ENCODE data around the gene FRMD1. TPM values are rescaled to one million over a fixed set of nuclear protein-coding genes. Genes with fewer than 3 reads are reported as not detected.

The FRMD1 gene
- total RNA-seq, 4 donors from 2014 or later = 0.79 to 4.8 (median 1.7) TPM

- no peak for TF ChIP-seq CTCF (IDR thresholded peaks at IDR 0.05)
- no peak for DNase-seq (ENCODE audit: low spot score)
Measured at GRCh38 chr6:168041928-168042327, 37.1 kb downstream of the FRMD1 start.

GRCh38 chr6:168040856-168041496 lies 38.0 kb downstream of the FRMD1 start:
- DNase-seq (ENCODE audit: low spot score) = no peak
- ATAC-seq (ENCODE audit: low FRiP score) = no peak
- no peak for TF ChIP-seq CTCF (IDR thresholded peaks at IDR 0.05)

More at GRCh38 chr6:168041928-168042327, 37.1 kb downstream of the FRMD1 start:
- ATAC-seq (ENCODE audit: low FRiP score) = no peak

- DNase-seq (ENCODE audit: low spot score) (no peak), ATAC-seq (ENCODE audit: low FRiP score) (no peak)
- no peak for TF ChIP-seq CTCF (IDR thresholded peaks at IDR 0.05)
Measured at GRCh38 chr6:168039849-168040248, 39.2 kb downstream of the FRMD1 start.

- no peak for ATAC-seq (ENCODE audit: low FRiP score)
- no peak for TF ChIP-seq CTCF (IDR thresholded peaks at IDR 0.05)
- no peak for DNase-seq (ENCODE audit: low spot score)
Measured at GRCh38 chr6:168039301-168039700, 39.7 kb downstream of the FRMD1 start.

GRCh38 chr6:168038576-168039140 lies 40.4 kb downstream of the FRMD1 start:
- ATAC-seq (ENCODE audit: low FRiP score) = no peak
- TF ChIP-seq CTCF (IDR thresholded peaks at IDR 0.05) = no peak
- DNase-seq (ENCODE audit: low spot score) = no peak

GRCh38 chr6:168037856-168038255 lies 41.2 kb downstream of the FRMD1 start:
- DNase-seq (ENCODE audit: low spot score) = no peak
- TF ChIP-seq CTCF (IDR thresholded peaks at IDR 0.05) = no peak
- ATAC-seq (ENCODE audit: low FRiP score) = no peak

GRCh38 chr6:168037242-168037641 lies 41.8 kb downstream of the FRMD1 start:
- DNase-seq (ENCODE audit: low spot score) = no peak
- TF ChIP-seq CTCF (IDR thresholded peaks at IDR 0.05) = no peak
- ATAC-seq (ENCODE audit: low FRiP score) = no peak

Measured in omental fat pad (tissue), 4 donors.